ENCODE data around the gene RIMBP2. TPM values are rescaled to one million over a fixed set of nuclear protein-coding genes. Genes with fewer than 3 reads are reported as not detected.

RIMBP2 gene
- total and polyA plus RNA-seq, 9 donors: 1.1 to 16.2 (median 3.5) TPM

GRCh38 chr12:130710733-130711080, 5.4 kb downstream of the RIMBP2 start:
- no peaks in the 10 kb centered on the region for H3K27me3 ChIP-seq
- no peaks in the 10 kb centered on the region for H3K9me3 ChIP-seq
- no peak overlapping the region for H3K27ac ChIP-seq
- DNase-seq: no peak
- WGBS, 3 donors: 82 to 91% (median 87%) methylated on average over 7 of the region's 7 CpGs
- no peaks in the 10 kb centered on the region for H3K4me1 ChIP-seq (ENCODE audit: insufficient read depth)
- intact Hi-C loops (cut with DNase I): no loop called here
- TF ChIP-seq POLR2A (IDR thresholded peaks at IDR 0.05): no peak
- TF ChIP-seq, protein P1, sequence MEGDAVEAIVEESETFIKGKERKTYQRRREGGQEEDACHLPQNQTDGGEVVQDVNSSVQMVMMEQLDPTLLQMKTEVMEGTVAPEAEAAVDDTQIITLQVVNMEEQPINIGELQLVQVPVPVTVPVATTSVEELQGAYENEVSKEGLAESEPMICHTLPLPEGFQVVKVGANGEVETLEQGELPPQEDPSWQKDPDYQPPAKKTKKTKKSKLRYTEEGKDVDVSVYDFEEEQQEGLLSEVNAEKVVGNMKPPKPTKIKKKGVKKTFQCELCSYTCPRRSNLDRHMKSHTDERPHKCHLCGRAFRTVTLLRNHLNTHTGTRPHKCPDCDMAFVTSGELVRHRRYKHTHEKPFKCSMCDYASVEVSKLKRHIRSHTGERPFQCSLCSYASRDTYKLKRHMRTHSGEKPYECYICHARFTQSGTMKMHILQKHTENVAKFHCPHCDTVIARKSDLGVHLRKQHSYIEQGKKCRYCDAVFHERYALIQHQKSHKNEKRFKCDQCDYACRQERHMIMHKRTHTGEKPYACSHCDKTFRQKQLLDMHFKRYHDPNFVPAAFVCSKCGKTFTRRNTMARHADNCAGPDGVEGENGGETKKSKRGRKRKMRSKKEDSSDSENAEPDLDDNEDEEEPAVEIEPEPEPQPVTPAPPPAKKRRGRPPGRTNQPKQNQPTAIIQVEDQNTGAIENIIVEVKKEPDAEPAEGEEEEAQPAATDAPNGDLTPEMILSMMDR (IDR thresholded peaks at IDR 0.05): no peak
- no peak for TF ChIP-seq EP300 (IDR thresholded peaks at IDR 0.05)
- no peaks in the 10 kb centered on the region for H3K36me3 ChIP-seq
- no peak overlapping the region for H3K4me3 ChIP-seq

- H3K27me3 ChIP-seq: no peaks in the 10 kb centered on the region
- DNase-seq: no peak
- no peak overlapping the region for H3K27ac ChIP-seq
- H3K4me1 ChIP-seq (ENCODE audit: insufficient read depth): no peaks in the 10 kb centered on the region
- H3K9me3 ChIP-seq: no peaks in the 10 kb centered on the region
- WGBS, 3 donors: 86 to 94% (median 91%) methylated on average over 13 of the region's 13 CpGs
- no peaks in the 10 kb centered on the region for H3K36me3 ChIP-seq
- no peak overlapping the region for H3K4me3 ChIP-seq
- intact Hi-C loops (cut with DNase I): no loop called here
- no peak for TF ChIP-seq POLR2A (IDR thresholded peaks at IDR 0.05)
- no peak for TF ChIP-seq EP300 (IDR thresholded peaks at IDR 0.05)
- TF ChIP-seq, protein P1 (IDR thresholded peaks at IDR 0.05): no peak
Measured at GRCh38 chr12:130709971-130710732, 5.9 kb downstream of the RIMBP2 start.

DNA sequence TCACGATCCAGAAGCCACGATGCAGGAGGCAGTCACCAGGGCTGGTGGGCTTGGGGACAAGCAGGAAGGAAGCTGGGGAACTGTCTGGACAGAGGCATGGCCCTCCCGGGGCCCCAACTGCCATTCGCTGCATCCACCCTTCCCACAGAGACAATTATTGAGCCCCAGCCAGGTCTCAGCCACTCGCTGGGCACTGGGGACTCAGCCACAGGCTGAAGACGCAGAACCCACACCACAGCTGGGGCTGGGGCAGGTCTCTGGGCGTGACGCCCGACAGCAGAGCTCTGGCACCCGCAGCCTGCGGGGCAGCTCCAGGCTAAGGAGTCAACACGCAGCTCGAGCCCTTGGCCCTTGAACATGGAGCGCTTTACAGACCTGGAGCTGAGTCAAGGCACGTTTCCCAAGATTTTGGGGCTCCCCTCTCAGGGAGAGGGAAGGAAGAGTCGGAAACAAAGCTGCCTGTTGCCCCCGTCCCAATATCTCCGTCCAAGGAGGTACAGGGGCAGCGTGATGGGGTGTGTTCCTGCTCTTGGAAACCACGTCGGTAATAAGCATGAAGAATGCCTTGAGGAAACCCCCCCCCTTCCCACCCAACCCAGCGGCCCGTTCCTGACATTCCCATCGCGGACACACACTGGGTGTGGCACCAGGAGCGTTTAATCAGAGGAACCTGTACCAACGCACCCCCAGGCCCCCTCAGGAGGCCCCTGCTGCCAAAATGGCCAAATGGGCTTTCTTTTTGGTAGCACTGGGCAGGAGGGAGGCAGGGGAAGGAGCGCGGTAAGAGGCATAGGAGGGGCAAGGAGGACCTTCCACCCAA, 6.7 kb downstream of the RIMBP2 start:
- TF ChIP-seq, protein P1 (IDR thresholded peaks at IDR 0.05): no peak
- TF ChIP-seq POLR2A (IDR thresholded peaks at IDR 0.05): no peak
- no peak for DNase-seq
- H3K36me3 ChIP-seq: no peaks in the 10 kb centered on the region
- H3K4me3 ChIP-seq: no peak overlapping the region
- H3K27ac ChIP-seq: no peak overlapping the region
- H3K4me1 ChIP-seq (ENCODE audit: insufficient read depth): no peaks in the 10 kb centered on the region
- intact Hi-C loops (cut with DNase I): no loop called here
- WGBS, 3 donors: 67 to 74% (median 71%) methylated on average over 29 of the region's 29 CpGs
- H3K9me3 ChIP-seq: no peaks in the 10 kb centered on the region
- H3K27me3 ChIP-seq: no peaks in the 10 kb centered on the region

DNA sequence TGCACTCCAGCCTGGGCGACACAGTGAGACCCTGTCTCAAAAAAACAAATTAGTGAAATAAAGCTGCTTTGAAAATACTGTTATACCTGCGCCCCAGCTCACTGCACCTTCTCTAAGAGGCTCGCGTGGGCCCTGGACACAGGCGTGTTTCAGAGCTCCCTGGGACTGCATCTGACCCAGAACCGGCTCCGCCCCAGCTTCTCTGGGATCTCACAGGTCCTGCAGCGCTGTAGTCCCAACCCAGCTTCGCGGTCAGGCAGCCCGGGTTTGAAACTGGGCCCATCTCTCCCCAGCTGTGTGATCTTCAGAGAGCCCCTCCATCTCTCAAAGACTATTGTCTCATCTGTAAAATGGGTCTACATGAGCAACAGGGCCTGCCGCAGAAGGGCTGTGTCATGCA, 7.5 kb downstream of the RIMBP2 start:
- WGBS, 3 donors: 92 to 95% (median 93%) methylated on average over 12 of the region's 12 CpGs
- no peaks in the 10 kb centered on the region for H3K36me3 ChIP-seq
- no peaks in the 10 kb centered on the region for H3K4me1 ChIP-seq (ENCODE audit: insufficient read depth)
- TF ChIP-seq, protein P1 (IDR thresholded peaks at IDR 0.05): no peak
- TF ChIP-seq POLR2A (IDR thresholded peaks at IDR 0.05): no peak
- TF ChIP-seq EP300 (IDR thresholded peaks at IDR 0.05): no peak
- H3K4me3 ChIP-seq: no peak overlapping the region
- no peak overlapping the region for H3K27ac ChIP-seq
- no peaks in the 10 kb centered on the region for H3K9me3 ChIP-seq
- H3K27me3 ChIP-seq: no peaks in the 10 kb centered on the region
- DNase-seq: no peak
- intact Hi-C loops (cut with DNase I): no loop called here
